Measurements from ENCODE around the gene SLC10A1. TPM values are rescaled to one million over a fixed set of nuclear protein-coding genes. Genes with fewer than 3 reads are reported as not detected.

The SLC10A1 gene
- total RNA-seq, 3 donors from 2014 or later, result not detected

DNA sequence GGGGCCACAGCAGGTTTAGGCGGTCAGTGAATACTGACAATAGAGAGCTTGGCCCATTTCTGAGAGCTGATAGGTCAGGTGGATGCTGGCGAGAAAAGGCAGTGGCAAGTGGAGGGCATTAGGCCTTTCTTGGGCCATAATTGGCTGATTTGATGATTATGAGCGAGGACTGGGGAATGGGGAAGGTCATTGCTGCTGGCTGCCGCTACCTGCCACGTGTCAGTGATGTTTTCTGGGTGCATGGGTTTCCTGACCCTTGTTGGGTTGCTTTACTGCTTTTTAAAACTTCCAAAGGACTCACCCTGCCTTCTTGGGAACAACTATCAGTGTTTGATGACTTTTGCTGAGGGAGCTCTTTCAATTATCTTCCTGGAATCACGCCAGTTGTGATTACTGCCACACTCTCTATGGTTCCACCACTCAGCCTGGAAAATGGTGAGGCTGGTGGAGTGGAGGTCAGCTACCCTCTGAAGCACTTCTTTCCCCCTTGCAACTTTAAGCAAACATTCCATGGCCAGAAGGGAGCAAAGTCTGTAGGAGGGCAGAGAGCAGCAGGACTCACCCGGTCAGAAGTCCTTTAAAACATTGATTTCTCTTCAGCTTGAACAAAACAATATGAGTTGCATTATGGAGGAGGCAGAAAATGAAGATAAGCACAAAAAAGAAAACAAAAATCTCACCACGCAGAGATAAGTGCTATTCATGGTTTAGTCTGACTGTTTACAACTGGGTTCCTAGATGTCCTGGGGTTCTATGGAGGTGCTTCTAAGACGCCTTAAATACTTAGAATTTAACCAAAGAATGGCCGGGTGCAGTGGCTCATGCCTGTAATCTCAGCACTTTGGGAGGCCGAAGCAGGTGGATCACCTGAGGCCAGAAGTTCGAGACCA lies 12.1 kb upstream of the SLC10A1 start:
- ATAC-seq, result no peak
- no peak for DNase-seq
- Histone ChIP-seq H3K36me3 (ENCODE audit: low read depth) (no peaks in the 10 kb centered on the region), H3K4me3 (no peak overlapping the region), H3K9me3 (no peaks in the 10 kb centered on the region), H3K4me1 (ENCODE audit: low read depth) (no peaks in the 10 kb centered on the region)
- TF ChIP-seq, protein P1, sequence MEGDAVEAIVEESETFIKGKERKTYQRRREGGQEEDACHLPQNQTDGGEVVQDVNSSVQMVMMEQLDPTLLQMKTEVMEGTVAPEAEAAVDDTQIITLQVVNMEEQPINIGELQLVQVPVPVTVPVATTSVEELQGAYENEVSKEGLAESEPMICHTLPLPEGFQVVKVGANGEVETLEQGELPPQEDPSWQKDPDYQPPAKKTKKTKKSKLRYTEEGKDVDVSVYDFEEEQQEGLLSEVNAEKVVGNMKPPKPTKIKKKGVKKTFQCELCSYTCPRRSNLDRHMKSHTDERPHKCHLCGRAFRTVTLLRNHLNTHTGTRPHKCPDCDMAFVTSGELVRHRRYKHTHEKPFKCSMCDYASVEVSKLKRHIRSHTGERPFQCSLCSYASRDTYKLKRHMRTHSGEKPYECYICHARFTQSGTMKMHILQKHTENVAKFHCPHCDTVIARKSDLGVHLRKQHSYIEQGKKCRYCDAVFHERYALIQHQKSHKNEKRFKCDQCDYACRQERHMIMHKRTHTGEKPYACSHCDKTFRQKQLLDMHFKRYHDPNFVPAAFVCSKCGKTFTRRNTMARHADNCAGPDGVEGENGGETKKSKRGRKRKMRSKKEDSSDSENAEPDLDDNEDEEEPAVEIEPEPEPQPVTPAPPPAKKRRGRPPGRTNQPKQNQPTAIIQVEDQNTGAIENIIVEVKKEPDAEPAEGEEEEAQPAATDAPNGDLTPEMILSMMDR (IDR thresholded peaks at IDR 0.05), result no peak
- intact Hi-C loops (cut with DNase I, micrococcal nuclease), result no loop called here

DNA sequence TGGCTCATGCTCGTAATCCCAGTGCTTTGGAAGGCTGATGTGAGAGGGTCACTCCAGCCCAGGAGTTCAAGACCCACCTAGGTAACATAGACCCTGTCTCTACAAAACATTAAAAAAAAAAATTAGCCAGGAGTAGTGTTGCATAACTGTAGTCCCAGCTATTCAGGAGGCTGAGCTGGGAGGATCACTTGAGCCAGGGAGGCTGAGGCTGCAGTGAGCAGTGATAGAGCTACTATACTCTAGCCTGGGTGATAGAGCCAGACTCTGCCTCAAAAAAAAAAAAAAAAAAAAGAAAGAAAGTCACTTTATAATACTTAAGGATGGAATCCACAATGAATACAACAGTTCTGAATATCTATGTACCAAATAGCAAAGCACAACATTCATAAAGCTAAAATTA lies 10.2 kb upstream of the SLC10A1 start:
- TF ChIP-seq, protein P1 (IDR thresholded peaks at IDR 0.05), result no peak
- intact Hi-C loops (cut with DNase I, micrococcal nuclease), result no loop called here
- Histone ChIP-seq H3K4me1 (ENCODE audit: low read depth) (no peaks in the 10 kb centered on the region), H3K36me3 (ENCODE audit: low read depth) (no peaks in the 10 kb centered on the region), H3K9me3 (no peaks in the 10 kb centered on the region), H3K4me3 (no peak overlapping the region)
- DNase-seq (no peak), ATAC-seq (no peak)

DNA sequence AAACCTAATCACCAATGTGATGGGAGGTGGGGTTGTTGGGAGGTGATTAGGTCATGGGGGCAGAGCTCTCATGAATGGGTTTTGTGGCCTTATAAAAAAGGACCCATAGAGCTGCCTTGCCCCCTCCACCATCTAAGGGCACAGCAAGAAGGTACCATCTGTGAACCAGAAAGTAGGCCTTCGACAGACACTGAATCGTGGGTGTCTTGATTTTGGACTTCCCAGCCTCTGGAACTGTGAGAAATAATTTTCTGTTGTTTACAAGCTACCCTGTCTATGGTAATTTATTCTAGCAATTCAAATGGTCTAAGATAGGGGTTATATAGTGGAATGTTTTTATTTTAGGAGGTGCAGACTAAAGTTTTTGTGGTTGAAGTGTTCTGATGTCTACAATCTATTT lies 7.9 kb upstream of the SLC10A1 start:
- TF ChIP-seq, protein P1 (IDR thresholded peaks at IDR 0.05), result no peak
- Histone ChIP-seq H3K4me3 (no peak overlapping the region), H3K9me3 (no peaks in the 10 kb centered on the region), H3K4me1 (ENCODE audit: low read depth) (no peaks in the 10 kb centered on the region), H3K36me3 (ENCODE audit: low read depth) (no peaks in the 10 kb centered on the region)
- DNase-seq (no peak), ATAC-seq (no peak)
- intact Hi-C loops (cut with DNase I, micrococcal nuclease), result no loop called here

DNA sequence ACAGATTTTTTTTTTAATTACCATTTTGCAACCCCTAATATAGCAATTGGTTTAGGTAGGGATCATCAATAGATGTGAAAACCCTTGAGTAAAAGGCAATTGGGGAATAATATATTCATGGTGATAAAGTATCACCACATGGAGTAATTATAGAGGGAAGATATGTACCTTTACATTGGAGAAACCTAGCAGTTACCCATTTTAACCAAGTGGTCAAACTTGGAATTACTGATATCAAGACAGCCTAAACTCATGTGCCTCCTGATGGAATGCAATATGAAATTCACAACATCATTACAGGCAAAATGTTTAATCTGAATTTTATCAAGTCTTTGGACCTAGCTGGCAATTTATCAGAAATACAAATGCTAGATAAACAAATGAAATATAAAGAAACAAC lies 6.7 kb upstream of the SLC10A1 start:
- Histone ChIP-seq H3K36me3 (ENCODE audit: low read depth) (no peaks in the 10 kb centered on the region), H3K4me3 (no peak overlapping the region), H3K4me1 (ENCODE audit: low read depth) (no peaks in the 10 kb centered on the region), H3K9me3 (no peaks in the 10 kb centered on the region)
- TF ChIP-seq, protein P1 (IDR thresholded peaks at IDR 0.05), result no peak
- ATAC-seq, result no peak
- intact Hi-C loops (cut with DNase I, micrococcal nuclease), result no loop called here
- no peak for DNase-seq

DNA sequence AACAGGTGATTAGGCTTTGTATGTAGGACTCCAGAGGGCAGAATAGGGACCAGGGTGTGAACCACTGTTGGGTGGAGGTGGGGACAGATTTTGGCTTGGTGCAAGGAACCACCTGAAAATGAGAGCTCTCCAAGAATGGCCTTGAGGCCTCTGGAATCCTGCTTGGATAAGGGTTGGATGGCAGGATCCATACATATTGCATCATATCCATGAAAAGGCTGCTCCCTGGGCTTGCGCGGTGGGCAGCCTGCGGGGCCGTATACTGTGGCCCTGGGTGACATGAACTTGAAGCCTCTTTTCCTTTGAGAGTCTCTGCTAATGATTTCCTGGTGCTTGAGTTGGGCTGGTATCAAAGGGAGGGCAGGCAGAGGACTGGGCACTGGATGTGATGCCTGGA lies 1.3 kb upstream of the SLC10A1 start:
- DNase-seq (no peak), ATAC-seq (no peak)
- Histone ChIP-seq H3K4me3 (no peak overlapping the region), H3K36me3 (ENCODE audit: low read depth) (no peaks in the 10 kb centered on the region), H3K9me3 (no peaks in the 10 kb centered on the region), H3K4me1 (ENCODE audit: low read depth) (no peaks in the 10 kb centered on the region)
- TF ChIP-seq, protein P1 (IDR thresholded peaks at IDR 0.05), result no peak
- intact Hi-C loops (cut with DNase I, micrococcal nuclease), result no loop called here
